ENCODE measurements around the gene TPM2.

TPM2 gene

DNA sequence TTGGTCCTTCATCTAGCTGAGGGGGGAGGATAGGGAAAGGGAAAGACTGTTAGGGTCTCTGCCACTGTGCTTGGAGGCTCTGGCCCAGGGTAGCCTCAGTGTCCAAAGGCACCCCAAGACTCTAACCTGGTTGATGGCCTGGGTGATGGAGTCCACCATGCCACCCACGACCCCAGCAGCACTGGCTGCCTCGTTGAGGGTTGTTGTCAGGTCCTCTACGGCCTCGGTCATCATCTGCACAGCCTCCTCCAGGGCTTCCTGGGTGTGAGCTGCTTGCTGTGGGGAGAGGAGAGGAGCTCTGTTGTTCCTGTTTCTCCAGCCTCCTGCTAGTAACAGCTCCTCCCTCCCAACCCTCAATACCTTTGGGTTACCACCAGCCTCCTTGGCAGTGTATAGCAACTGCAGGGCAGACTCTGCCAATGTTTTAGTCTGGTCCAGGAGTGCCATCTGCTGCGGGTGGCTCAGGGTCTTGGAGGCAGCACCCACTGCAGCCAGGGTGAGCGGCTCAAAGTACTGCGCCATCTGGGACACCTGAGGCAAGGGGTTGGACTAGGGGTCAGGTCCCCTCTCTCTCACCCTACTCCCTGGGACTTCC is 16.2 kb upstream of the TPM2 start:
- Histone ChIP-seq H3K27ac (ENCODE audit: low read depth, low read length) (no peak overlapping the region), H3K9me2 (replicated peaks; ENCODE audit: insufficient read depth, low read length) (no peaks in the 10 kb centered on the region), H3K4me2 (ENCODE audit: low read depth, low read length, poor library complexity, severe bottlenecking) (no peak overlapping the region), H3K4me3 (ENCODE audit: insufficient read depth, low read length, poor library complexity, severe bottlenecking) (no peak overlapping the region), H3K79me2 (ENCODE audit: insufficient read depth, low read length) (no peaks in the 10 kb centered on the region), H4K20me1 (ENCODE audit: low read depth, low read length) (no peaks in the 10 kb centered on the region), H3F3A (ENCODE audit: insufficient read depth) (no peaks in the 10 kb centered on the region), H3K9me3 (ENCODE audit: insufficient read depth, low read length) (no peaks in the 10 kb centered on the region), H3K36me3 (ENCODE audit: low read length) (peaks cover 15% of the 10 kb centered on the region; the same call in 1 of the 2 replicates), H3K27me3 (ENCODE audit: low read length) (no peaks in the 10 kb centered on the region), H3K9ac (ENCODE audit: low read length) (no peak overlapping the region), H2AFZ (ENCODE audit: low read depth, low read length, severe bottlenecking) (no peak overlapping the region)
- no peak for TF ChIP-seq EZH2phosphoT487 (conservative IDR thresholded peaks at IDR 0.05; ENCODE audit: low read length)
- TF ChIP-seq, protein P1, sequence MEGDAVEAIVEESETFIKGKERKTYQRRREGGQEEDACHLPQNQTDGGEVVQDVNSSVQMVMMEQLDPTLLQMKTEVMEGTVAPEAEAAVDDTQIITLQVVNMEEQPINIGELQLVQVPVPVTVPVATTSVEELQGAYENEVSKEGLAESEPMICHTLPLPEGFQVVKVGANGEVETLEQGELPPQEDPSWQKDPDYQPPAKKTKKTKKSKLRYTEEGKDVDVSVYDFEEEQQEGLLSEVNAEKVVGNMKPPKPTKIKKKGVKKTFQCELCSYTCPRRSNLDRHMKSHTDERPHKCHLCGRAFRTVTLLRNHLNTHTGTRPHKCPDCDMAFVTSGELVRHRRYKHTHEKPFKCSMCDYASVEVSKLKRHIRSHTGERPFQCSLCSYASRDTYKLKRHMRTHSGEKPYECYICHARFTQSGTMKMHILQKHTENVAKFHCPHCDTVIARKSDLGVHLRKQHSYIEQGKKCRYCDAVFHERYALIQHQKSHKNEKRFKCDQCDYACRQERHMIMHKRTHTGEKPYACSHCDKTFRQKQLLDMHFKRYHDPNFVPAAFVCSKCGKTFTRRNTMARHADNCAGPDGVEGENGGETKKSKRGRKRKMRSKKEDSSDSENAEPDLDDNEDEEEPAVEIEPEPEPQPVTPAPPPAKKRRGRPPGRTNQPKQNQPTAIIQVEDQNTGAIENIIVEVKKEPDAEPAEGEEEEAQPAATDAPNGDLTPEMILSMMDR (IDR thresholded peaks at IDR 0.05; ENCODE audit: insufficient read depth, low read length, poor library complexity, severe bottlenecking), result no peak

GRCh38 chr9:35705372-35705771 is 15.6 kb upstream of the TPM2 start:
- Histone ChIP-seq H3F3A (ENCODE audit: insufficient read depth) (no peaks in the 10 kb centered on the region), H3K36me3 (ENCODE audit: low read length) (peaks cover 20% of the 10 kb centered on the region; the same call in 1 of the 2 replicates), H3K9me2 (replicated peaks; ENCODE audit: insufficient read depth, low read length) (no peaks in the 10 kb centered on the region), H3K4me3 (ENCODE audit: insufficient read depth, low read length, poor library complexity, severe bottlenecking) (no peak overlapping the region), H3K4me2 (ENCODE audit: low read depth, low read length, poor library complexity, severe bottlenecking) (no peak overlapping the region), H2AFZ (ENCODE audit: low read depth, low read length, severe bottlenecking) (no peak overlapping the region), H3K9me3 (ENCODE audit: insufficient read depth, low read length) (no peaks in the 10 kb centered on the region), H3K79me2 (ENCODE audit: insufficient read depth, low read length) (no peaks in the 10 kb centered on the region), H3K27me3 (ENCODE audit: low read length) (no peaks in the 10 kb centered on the region), H3K27ac (ENCODE audit: low read depth, low read length) (no peak overlapping the region), H3K9ac (ENCODE audit: low read length) (no peak overlapping the region), H4K20me1 (ENCODE audit: low read depth, low read length) (no peaks in the 10 kb centered on the region)
- TF ChIP-seq, protein P1 (IDR thresholded peaks at IDR 0.05; ENCODE audit: insufficient read depth, low read length, poor library complexity, severe bottlenecking), result no peak

DNA sequence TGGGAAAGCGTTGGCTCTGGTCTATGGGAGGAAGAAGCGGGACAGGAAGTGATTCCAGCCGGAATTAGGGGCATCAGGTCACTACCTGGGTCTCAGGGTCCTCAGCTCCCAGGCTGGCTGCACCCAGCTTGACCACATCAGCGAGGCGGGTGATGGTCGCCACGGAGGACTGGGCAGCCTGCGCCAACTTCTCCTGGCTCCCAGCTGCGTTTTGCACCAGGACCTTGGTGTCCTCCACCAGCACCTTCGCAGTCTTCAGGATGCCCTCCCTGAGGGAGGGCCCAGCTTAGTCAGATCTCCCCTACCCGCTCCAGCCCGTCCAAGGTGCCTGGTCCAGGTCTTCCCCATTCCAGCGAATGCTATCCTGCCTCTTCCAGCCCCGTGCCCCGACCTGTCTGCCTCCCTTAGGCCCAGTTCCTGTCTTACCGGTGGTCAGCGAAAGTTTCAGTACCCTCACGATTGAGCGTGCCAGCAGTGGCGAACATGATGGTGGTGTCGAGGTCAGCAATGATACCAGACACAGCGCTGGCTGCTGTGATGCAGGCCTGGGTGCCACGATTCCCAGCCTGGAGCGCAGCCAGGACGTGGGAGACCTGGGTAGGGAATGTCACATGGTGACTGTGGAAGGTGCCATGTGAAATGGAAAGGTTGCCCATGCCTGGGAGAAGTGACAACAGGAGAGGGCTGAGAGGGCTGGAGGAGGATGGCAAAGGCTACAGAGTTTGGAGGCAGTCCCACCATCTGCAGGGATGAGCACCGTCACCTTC is 14.4 kb upstream of the TPM2 start:
- Histone ChIP-seq H3K4me3 (ENCODE audit: insufficient read depth, low read length, poor library complexity, severe bottlenecking) (no peak overlapping the region), H4K20me1 (ENCODE audit: low read depth, low read length) (no peaks in the 10 kb centered on the region), H3K27ac (ENCODE audit: low read depth, low read length) (no peak overlapping the region), H3K36me3 (ENCODE audit: low read length) (peaks cover 23% of the 10 kb centered on the region; the same call in 1 of the 2 replicates), H3K79me2 (ENCODE audit: insufficient read depth, low read length) (no peaks in the 10 kb centered on the region), H3K4me2 (ENCODE audit: low read depth, low read length, poor library complexity, severe bottlenecking) (no peak overlapping the region), H3K9me2 (replicated peaks; ENCODE audit: insufficient read depth, low read length) (no peaks in the 10 kb centered on the region), H2AFZ (ENCODE audit: low read depth, low read length, severe bottlenecking) (no peak overlapping the region), H3K27me3 (ENCODE audit: low read length) (no peaks in the 10 kb centered on the region), H3K9me3 (ENCODE audit: insufficient read depth, low read length) (no peaks in the 10 kb centered on the region), H3F3A (ENCODE audit: insufficient read depth) (no peaks in the 10 kb centered on the region), H3K9ac (ENCODE audit: low read length) (no peak overlapping the region)
- TF ChIP-seq, protein P1 (IDR thresholded peaks at IDR 0.05; ENCODE audit: insufficient read depth, low read length, poor library complexity, severe bottlenecking), result no peak
